NK-92 (cell line): ENCODE measurements around the gene BTBD18.
"Not testable (repeated sequence)": the region's sequence is repeated elsewhere in the genome, so short reads cannot be mapped to it uniquely, and the experiment has no call there.

Experiments used
- DNase-seq: peaks from one replicate; lab custom pipeline; 2025; ENCODE audit not compliant: unreplicated experiment; lab: John Stamatoyannopoulos, UW

BTBD18 gene

DNA sequence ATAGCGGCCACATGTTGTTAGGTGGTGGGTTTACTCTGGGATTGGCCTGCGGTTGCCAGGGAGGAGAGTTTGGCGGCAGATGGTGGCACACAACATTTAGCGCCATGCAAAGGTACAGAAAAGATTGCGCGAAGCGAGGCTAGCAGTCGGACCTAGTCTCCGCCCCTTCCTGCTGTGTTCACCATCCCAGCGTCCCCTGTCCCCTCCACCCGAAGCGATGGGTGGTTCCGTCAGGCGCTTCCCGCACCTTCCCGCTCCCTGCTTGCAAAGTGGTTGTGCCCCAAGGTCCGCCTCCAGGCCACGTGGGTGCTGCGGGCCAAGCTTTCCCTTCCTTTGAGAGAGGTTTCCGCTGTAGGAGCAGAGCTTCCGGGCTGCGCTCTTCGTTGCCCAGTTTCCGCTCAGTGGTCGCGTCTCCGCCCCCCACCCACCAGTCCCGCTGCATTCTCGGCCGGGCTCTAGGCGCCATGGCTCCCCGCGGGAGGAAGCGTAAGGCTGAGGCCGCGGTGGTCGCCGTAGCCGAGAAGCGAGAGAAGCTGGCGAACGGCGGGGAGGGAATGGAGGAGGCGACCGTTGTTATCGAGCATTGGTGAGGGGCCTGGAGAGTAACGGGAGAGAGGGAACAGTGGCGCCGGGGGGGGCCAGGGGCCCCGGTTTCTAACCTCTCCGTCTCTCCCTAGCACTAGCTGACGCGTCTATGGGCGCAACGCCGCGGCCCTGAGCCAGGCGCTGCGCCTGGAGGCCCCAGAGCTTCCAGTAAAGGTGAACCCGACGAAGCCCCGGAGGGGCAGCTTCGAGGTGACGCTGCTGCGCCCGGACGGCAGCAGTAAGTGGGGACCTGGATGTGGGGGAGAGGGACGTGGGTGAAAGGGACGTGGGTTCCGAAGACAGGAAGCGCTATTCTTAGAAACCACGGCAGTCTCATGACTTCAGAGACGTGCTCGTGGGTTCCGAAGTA, 10.2 kb downstream of the BTBD18 start, which contains the start of gene SELENOH:
Gene SELENOH, plus strand, starts transcription at position 360 of the 955 bp plus-strand sequence. Its CDS starts 105 bp downstream, at position 465.
- DNase-seq: peak; percentile 65

GRCh38 chr11:57735619-57736298, 15.9 kb downstream of the BTBD18 start:
- no peak for DNase-seq

DNA sequence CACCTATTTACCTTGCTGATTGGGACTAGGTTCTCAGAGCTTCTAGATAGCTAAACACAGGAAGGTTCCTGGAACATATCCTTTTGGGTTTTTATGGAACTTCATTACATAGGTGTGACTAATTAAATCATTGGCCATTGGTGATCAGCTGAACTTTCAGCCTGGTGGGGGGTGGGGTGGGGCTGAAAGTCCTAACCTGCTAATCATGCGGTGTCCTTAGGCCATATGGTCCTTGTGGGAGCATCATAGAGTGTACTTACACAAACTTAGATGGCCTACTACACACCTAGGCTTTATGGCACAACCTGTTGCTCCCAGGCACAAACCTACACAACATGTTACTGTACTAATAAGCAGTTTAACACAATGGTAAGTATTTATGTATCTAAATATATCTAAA, 19.0 kb downstream of the BTBD18 start:
- DNase-seq: no peak

GRCh38 chr11:57729479-57729878, 22.1 kb downstream of the BTBD18 start:
- DNase-seq: no peak

DNA sequence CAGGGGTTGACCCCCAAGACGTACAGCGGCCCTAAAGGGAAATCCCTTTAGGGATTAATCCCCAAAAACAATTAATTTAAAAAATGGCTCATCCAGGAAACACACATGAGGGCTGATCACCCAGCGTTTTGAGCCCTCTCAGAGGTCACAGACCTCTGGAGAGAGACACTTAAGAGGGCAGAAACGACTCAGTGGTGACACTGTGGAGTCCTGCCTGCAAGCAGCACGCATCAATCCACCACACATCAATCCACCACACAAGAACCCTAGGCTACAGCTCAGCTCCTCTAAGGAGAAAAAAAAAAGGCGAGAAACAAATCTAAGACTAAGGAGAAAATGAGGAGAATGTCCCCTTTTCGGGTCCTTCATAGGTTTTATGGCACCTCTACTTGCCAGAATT, 22.8 kb downstream of the BTBD18 start:
- no peak for DNase-seq

- DNase-seq: no peak
These were observed 24.4 kb downstream of the BTBD18 start for GRCh38 chr11:57727185-57727584.

- not testable (repeated sequence) for DNase-seq
These were observed 34.9 kb downstream of the BTBD18 start for GRCh38 chr11:57716726-57717125.

GRCh38 chr11:57713835-57714234, 37.8 kb downstream of the BTBD18 start:
- DNase-seq: no peak

GRCh38 chr11:57712256-57713150, 39.1 kb downstream of the BTBD18 start, which contains the start of gene TMX2:
TSS of gene TMX2 (plus strand) at chr11:57712593. CDS start at chr11:57712619, 26 bp downstream.
- DNase-seq: peak; percentile 69

GRCh38 chr11:57711414-57712255, 40.0 kb downstream of the BTBD18 start, which contains the start of gene MED19:
TSS of gene MED19 (minus strand) at chr11:57712215. CDS start at chr11:57712179, 36 bp downstream.
- no peak for DNase-seq

DNA sequence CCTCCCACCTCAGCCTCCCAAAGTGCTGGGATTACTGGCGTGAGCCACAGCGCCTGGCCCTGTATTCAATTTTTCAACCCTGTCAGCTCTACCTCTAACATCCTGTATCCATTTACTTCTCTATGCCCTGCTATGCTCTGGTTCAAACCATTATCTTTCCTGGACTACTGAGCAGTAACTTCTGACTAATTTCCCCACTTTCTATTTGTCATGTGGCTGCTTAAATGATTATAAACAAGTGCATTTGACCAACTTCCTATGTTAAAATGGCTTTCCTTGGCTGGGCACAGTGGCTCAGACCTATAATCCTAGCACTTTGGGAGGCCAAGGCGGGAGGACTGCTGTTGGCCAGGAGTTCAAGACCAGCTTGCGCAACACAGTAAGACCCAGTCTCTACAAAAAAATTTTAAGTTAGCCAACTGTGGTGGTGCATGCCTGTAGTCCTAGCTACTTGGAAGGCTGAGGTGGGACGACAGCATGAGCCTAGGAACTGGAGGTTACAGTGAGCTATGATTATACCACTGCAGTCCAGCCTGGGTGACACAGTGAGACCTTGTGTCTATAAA, 41.7 kb downstream of the BTBD18 start:
- DNase-seq: no peak

- DNase-seq: not testable (repeated sequence)
These were observed 46.2 kb downstream of the BTBD18 start for GRCh38 chr11:57705432-57705831.

DNA sequence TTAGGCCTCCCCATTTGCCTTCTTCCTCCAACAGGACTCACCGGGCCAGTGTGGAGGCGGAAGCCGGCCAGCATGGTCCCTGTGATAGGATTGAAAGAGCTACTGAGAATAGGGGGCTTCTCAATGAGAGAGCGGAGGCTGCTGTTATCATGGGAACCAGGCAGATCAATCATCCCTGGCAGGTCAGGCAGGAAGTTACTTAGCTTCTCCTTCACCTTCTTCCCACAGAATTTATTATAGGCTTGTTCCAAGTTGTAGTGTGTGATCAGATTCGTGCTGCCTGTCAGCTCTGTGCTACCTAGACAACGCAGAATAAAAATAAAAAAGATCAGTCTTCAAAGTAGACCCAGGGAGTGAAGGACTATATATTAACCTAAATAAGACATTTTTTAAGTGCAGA, 46.7 kb downstream of the BTBD18 start:
- no peak for DNase-seq

DNA sequence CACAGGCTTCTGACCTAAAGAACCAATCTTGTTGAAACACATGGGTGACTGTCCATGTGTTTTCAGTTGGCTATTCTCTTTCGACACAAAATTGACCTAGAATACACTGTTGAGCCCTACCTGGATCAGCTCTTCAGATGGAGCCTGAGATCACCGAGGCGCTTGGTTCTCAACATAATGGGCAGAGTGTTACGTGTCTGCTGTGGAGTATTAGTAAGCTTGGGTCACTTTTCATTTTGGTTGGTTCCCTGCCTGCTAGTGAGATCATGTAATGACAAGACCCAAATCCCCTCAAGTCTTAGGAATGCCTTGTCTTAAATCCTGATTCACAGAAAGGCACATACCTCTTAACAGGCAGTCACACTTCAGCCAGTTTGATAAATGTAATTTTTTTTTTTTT, 48.3 kb downstream of the BTBD18 start:
- no peak for DNase-seq

DNA sequence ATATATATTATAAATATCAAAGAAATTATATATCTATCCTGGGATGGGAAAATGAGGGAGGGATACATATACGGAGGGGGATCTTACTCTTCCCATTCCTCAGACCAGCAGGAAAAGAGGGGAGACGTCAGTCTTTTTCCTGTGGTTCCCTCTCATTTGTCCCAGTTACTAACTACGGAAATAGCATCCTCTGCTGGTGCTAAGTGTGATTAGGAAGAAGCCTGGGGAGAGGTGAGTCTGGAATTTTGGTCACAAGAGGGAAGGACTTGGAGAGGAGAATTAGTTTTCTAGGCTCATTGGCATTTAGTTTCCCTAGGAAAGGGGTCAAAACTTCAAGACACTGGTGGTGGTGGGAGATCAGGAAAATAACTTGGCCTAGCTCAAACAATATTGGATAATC, 51.2 kb downstream of the BTBD18 start:
- DNase-seq: no peak

- DNase-seq: no peak
These were observed 51.8 kb downstream of the BTBD18 start for GRCh38 chr11:57699813-57700212.

DNA sequence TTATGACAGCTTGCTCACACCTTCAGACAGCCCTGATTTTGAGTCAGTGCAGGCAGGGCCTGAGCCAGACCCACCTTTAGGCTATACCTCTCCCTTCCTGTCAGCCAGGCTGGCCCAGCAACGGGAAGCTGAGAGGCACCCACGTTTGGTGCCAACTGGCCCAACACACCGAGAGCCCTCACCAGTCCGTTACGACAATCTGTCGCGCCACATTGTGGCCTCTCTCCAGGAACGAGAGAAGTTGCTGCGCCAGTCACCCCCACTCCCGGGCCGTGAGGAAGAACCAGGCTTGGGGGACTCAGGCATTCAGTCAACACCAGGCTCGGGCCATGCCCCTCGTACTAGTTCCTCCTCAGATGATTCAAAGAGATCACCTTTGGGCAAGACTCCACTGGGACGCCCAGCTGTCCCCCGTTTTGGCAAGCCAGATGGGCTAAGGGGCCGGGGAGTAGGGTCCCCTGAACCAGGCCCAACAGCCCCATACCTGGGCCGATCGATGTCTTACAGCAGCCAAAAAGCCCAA, 52.7 kb downstream of the BTBD18 start:
- DNase-seq: no peak
